OCI-LY1 (cell line): ENCODE results near the gene UCKL1.

Experiments used
- EZH2 ChIP-seq: fragments of 200-600 bp; sonication (generic), shearing (Covaris generic); IDR thresholded peaks from 2 replicates; pipeline ENCODE4 v1.8.0; 2017; ENCODE audit warnings: borderline replicate concordance, mixed run types, mild to moderate bottlenecking, antibody characterized with exemption, low read length, moderate library complexity, mixed read lengths
- TF ChIP-seq, protein P1 (sequence below): fragments of 200-600 bp; sonication (generic), shearing (Covaris generic); IDR thresholded peaks from 2 replicates; pipeline ENCODE4 v1.5.1; 2017; ENCODE audit warnings: mild to moderate bottlenecking, antibody characterized with exemption, low read length, moderate library complexity, mixed read lengths

DNA sequence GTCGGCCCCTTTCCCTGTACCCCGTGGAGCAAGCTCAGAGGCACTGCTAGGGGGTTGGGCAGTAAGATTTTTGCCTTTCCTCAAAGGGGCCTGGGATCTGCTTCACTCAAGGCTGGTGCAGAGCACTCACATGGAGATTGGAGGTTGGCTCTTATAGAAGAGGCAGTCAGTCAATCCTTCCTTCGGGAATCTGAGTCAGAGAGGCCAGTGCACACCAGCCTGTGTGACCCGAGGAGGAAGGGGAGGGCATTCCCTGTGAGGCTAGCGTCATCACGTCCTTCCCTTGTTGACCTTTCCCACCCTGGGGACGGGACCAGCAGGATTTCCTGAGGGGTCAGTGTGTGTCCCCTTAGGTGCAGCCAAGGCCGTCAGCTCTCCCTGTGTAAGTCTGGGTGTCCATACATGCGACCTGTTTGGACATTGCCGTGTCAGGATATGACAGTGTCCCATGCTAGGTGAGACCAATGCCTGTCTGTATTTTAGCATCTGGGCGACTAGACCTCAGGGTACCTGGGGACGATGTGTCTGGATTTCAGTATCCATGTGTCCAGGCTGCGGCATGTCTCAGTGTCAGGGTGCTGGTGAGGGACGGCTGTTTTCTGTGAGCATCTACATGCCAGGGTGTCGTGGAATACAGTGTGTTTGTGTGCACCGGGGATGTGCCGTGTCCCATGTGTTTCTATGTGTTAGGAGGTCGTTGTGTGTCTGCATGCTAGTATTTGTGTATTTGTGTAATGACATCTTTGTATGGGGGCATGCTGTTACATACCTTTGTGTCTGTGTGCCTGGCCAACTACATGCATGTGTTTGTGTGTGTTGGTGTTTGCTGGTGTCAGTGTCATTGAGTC is 16.3 kb upstream of the UCKL1 start:
- TF ChIP-seq, protein P1, sequence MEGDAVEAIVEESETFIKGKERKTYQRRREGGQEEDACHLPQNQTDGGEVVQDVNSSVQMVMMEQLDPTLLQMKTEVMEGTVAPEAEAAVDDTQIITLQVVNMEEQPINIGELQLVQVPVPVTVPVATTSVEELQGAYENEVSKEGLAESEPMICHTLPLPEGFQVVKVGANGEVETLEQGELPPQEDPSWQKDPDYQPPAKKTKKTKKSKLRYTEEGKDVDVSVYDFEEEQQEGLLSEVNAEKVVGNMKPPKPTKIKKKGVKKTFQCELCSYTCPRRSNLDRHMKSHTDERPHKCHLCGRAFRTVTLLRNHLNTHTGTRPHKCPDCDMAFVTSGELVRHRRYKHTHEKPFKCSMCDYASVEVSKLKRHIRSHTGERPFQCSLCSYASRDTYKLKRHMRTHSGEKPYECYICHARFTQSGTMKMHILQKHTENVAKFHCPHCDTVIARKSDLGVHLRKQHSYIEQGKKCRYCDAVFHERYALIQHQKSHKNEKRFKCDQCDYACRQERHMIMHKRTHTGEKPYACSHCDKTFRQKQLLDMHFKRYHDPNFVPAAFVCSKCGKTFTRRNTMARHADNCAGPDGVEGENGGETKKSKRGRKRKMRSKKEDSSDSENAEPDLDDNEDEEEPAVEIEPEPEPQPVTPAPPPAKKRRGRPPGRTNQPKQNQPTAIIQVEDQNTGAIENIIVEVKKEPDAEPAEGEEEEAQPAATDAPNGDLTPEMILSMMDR, result no peak
- no peak for TF ChIP-seq EZH2
